Smooth muscle cell (in vitro differentiated cells): ENCODE results near the gene GLTPD2. TPM values are rescaled to one million over a fixed set of nuclear protein-coding genes. Genes with fewer than 3 reads are reported as not detected.

ENCODE experiments used
- DNase-seq: peaks from one replicate; lab custom pipeline; 2025; ENCODE audit not compliant: unreplicated experiment; lab: John Stamatoyannopoulos, UW
- H2AFZ ChIP-seq: fragments of 200-600 bp; sonication (generic); 2 replicates; pipeline ENCODE4 v1.6.0; 2016; ENCODE audit warnings: antibody characterized with exemption, low read depth, mild to moderate bottlenecking
- H3F3A ChIP-seq: fragments of 200-600 bp; sonication (generic); 2 replicates; pipeline ENCODE4 v1.6.0; 2017; ENCODE audit warnings: antibody characterized with exemption, low read depth
- H3K27ac ChIP-seq: fragments of 200-600 bp; sonication (generic); 2 replicates; pipeline ENCODE4 v1.5.1; 2016; ENCODE audit warnings: low read depth, mild to moderate bottlenecking
- H3K27me3 ChIP-seq: fragments of 200-600 bp; sonication (generic); 2 replicates; pipeline ENCODE4 v1.6.1; 2016; ENCODE audit warnings: low read depth, mild to moderate bottlenecking
- H3K36me3 ChIP-seq: fragments of 200-600 bp; sonication (generic); 2 replicates; pipeline ENCODE4 v1.5.1; 2016; ENCODE audit warnings: low read depth
- H3K4me1 ChIP-seq: fragments of 200-600 bp; sonication (generic); 2 replicates; pipeline ENCODE4 v1.5.1; 2016; ENCODE audit warnings: low read depth
- H3K4me2 ChIP-seq: fragments of 200-600 bp; sonication (generic); 2 replicates; pipeline ENCODE4 v1.6.0; 2016; ENCODE audit warnings: mild to moderate bottlenecking
- H3K4me3 ChIP-seq: fragments of 200-600 bp; sonication (generic); 2 replicates; pipeline ENCODE4 v1.5.1; 2016; ENCODE audit warnings: mild to moderate bottlenecking
- H3K79me2 ChIP-seq: fragments of 200-600 bp; sonication (generic); 2 replicates; pipeline ENCODE4 v1.6.0; 2016; ENCODE audit warnings: low read depth, mild to moderate bottlenecking
- H3K9ac ChIP-seq: fragments of 200-600 bp; sonication (generic); 2 replicates; pipeline ENCODE4 v1.6.0; 2016; ENCODE audit warnings: low read depth
- H3K9me3 ChIP-seq: fragments of 200-600 bp; sonication (generic); replicated peaks from 2 replicates; pipeline ENCODE4 v1.5.1; 2016; ENCODE audit warnings: low read depth
- H4K20me1 ChIP-seq: fragments of 200-600 bp; sonication (generic); 2 replicates; pipeline ENCODE4 v1.6.0; 2016; ENCODE audit warnings: low read depth
- CTCF ChIP-seq: fragments of 200-600 bp; sonication (generic); IDR thresholded peaks from 2 replicates; pipeline ENCODE4 v1.5.1; 2017; ENCODE audit warnings: borderline replicate concordance, mild to moderate bottlenecking, antibody characterized with exemption; ENCODE audit not compliant: insufficient read depth, poor library complexity, severe bottlenecking
- WGBS: methylation state at CpG from one replicate; pipeline ENCODE4 v1.1.7; 2016; ENCODE audit warnings: low lambda C conversion rate; 5-methylcytosine and 5-hydroxymethylcytosine counted together
- polyA plus RNA-seq: library from polyadenylated mRNA; unstranded; fragments of >200 nt; fragmentation: Nextera tagmentation; extraction: Ambion mirVana; gene quantifications from 2 replicates; pipeline ENCODE4 v1.2.1, GENCODE V29; 2016
- total RNA-seq: library from RNA; depleted of rRNA; stranded (reverse); fragments of >200 nt; gene quantifications from 2 replicates; pipeline ENCODE4 v1.2.3, GENCODE V29; 2014

The GLTPD2 gene
- total and polyA plus RNA-seq, 2 experiments from 2014 or later: 0.89 TPM; not detected in 1

- no peaks in the 10 kb centered on the region for H3K9me3 ChIP-seq
- H2AFZ ChIP-seq: no peak overlapping the region
- H3K79me2 ChIP-seq: no peaks in the 10 kb centered on the region
- no peak for DNase-seq
- no peak for TF ChIP-seq CTCF
- no peaks in the 10 kb centered on the region for H3K36me3 ChIP-seq
- peaks cover 6% of the 10 kb centered on the region for H3K4me1 ChIP-seq
- H3K27me3 ChIP-seq: peaks cover 45% of the 10 kb centered on the region
- H3K9ac ChIP-seq: no peak overlapping the region
- H3K4me3 ChIP-seq: no peak overlapping the region
- no peak overlapping the region for H3K27ac ChIP-seq
- H3K4me2 ChIP-seq: no peak overlapping the region
- no peaks in the 10 kb centered on the region for H4K20me1 ChIP-seq
- WGBS: 78% methylated on average over 5 of the region's 5 CpGs
- no peaks in the 10 kb centered on the region for H3F3A ChIP-seq
Observed at GRCh38 chr17:4747847-4748246, 40.9 kb upstream of the GLTPD2 start.

GRCh38 chr17:4748686-4749085 lies 40.1 kb upstream of the GLTPD2 start:
- H3K4me2 ChIP-seq: no peak overlapping the region
- H3K79me2 ChIP-seq: no peaks in the 10 kb centered on the region
- no peak for TF ChIP-seq CTCF
- no peaks in the 10 kb centered on the region for H3F3A ChIP-seq
- H3K27me3 ChIP-seq: peaks cover 50% of the 10 kb centered on the region
- H3K9me3 ChIP-seq: no peaks in the 10 kb centered on the region
- no peak for DNase-seq
- WGBS: 78% methylated on average over 4 of the region's 4 CpGs
- no peak overlapping the region for H2AFZ ChIP-seq
- no peaks in the 10 kb centered on the region for H3K36me3 ChIP-seq
- H3K4me1 ChIP-seq: peaks cover 6% of the 10 kb centered on the region
- no peak overlapping the region for H3K4me3 ChIP-seq
- H4K20me1 ChIP-seq: no peaks in the 10 kb centered on the region
- no peak overlapping the region for H3K27ac ChIP-seq
- H3K9ac ChIP-seq: no peak overlapping the region

GRCh38 chr17:4750606-4751005 lies 38.2 kb upstream of the GLTPD2 start:
- Histone ChIP-seq H3K27ac (no peak overlapping the region), H3K36me3 (no peaks in the 10 kb centered on the region), H3K9ac (no peak overlapping the region), H3K9me3 (no peaks in the 10 kb centered on the region), H2AFZ (no peak overlapping the region), H3K27me3 (peaks cover 45% of the 10 kb centered on the region), H3K4me3 (no peak overlapping the region), H3K79me2 (no peaks in the 10 kb centered on the region), H3F3A (no peaks in the 10 kb centered on the region), H3K4me2 (no peak overlapping the region), H3K4me1 (peaks cover 2% of the 10 kb centered on the region), H4K20me1 (no peaks in the 10 kb centered on the region)
- no peak for TF ChIP-seq CTCF
- DNase-seq: no peak
- WGBS: 52% methylated on average over 3 of the region's 3 CpGs

- WGBS: 85% methylated on average over 5 of the region's 5 CpGs
- Histone ChIP-seq H3K36me3 (no peaks in the 10 kb centered on the region), H3K4me1 (no peaks in the 10 kb centered on the region), H2AFZ (no peak overlapping the region), H3F3A (no peaks in the 10 kb centered on the region), H3K27me3 (peaks cover 43% of the 10 kb centered on the region), H4K20me1 (no peaks in the 10 kb centered on the region), H3K4me2 (no peak overlapping the region), H3K9ac (no peak overlapping the region), H3K79me2 (no peaks in the 10 kb centered on the region), H3K27ac (no peak overlapping the region), H3K9me3 (no peaks in the 10 kb centered on the region), H3K4me3 (no peak overlapping the region)
- no peak for TF ChIP-seq CTCF
- DNase-seq: no peak
Observed at GRCh38 chr17:4751932-4752331, 36.8 kb upstream of the GLTPD2 start.
